H1 (cell line): Measurements from ENCODE around the gene PPP2R2B. TPM values are rescaled to one million over a fixed set of nuclear protein-coding genes. Genes with fewer than 3 reads are reported as not detected.

ENCODE experiments used
- CBX8 ChIP-seq: fragments of 300-800, 300-1000 bp; sonication (generic); IDR thresholded peaks from 2 replicates; pipeline ENCODE4 v1.7.1; 2016; ENCODE audit warnings: low read depth, low read length, borderline replicate concordance
- CEBPB ChIP-seq: IDR thresholded peaks from 2 replicates; pipeline ENCODE4 v1.6.1; 2012; ENCODE audit warnings: low read depth, low read length
- EGR1 ChIP-seq: IDR thresholded peaks from 2 replicates; pipeline ENCODE4 v1.6.1; 2011; ENCODE audit warnings: low read depth, low read length, borderline replicate concordance
- EZH2 ChIP-seq: fragments of 200-600 bp; sonication (generic); IDR thresholded peaks from 2 replicates; pipeline ENCODE4 v1.7.1; 2012; ENCODE audit warnings: low read depth, mild to moderate bottlenecking, moderate library complexity, low read length, inconsistent platforms; ENCODE audit not compliant: severe bottlenecking
- KDM1A ChIP-seq: fragments of 200-600, 300-600 bp; sonication (generic); IDR thresholded peaks from 2 replicates; pipeline ENCODE4 v1.7.1; 2016; ENCODE audit warnings: mild to moderate bottlenecking, low read length, borderline replicate concordance
- NANOG ChIP-seq: IDR thresholded peaks from 2 replicates; pipeline ENCODE4 v1.6.1; 2011; ENCODE audit warnings: low read length, low read depth, mild to moderate bottlenecking, inconsistent platforms; ENCODE audit not compliant: insufficient read depth, poor library complexity, severe bottlenecking
- TEAD4 ChIP-seq: IDR thresholded peaks from 2 replicates; pipeline ENCODE4 v1.6.1; 2012; ENCODE audit warnings: low read depth, low read length, inconsistent platforms, mixed read lengths
- polyA plus RNA-seq, 7 experiments: library from polyadenylated mRNA; depleted of rRNA in 3 of 7; stranded (reverse) in 5 of 7; unstranded in 2 of 7; fragments of >200 nt in 5 of 7; fragments of 200-250 nt in 2 of 7; gene quantifications; 1 replicate in 5 of 7; 2 replicates in 1 of 7; 4 replicates in 1 of 7; pipeline versions ENCODE4 v1.2.1 to v1.2.3, GENCODE V29; 2011 to 2013; ENCODE audit warnings: missing spikeins in 2 of 7, mixed read lengths in 2 of 7
- total RNA-seq: library from RNA; stranded (reverse); fragmentation: NEBNext Ultra II Directional; extraction: Animal tissue kit (Norgen Biotek cat#: 25700); gene quantifications from 2 replicates; pipeline ENCODE4 v1.2.1, GENCODE V29; 2021
- TF ChIP-seq, protein P1 (sequence below): IDR thresholded peaks from 2 replicates; pipeline ENCODE4 v1.6.1; 2011; ENCODE audit warnings: low read depth, mild to moderate bottlenecking, low read length; ENCODE audit not compliant: insufficient read depth

PPP2R2B gene
- total and polyA plus RNA-seq, 2 of the 8 experiments (the other 6 are each of a cell fraction or from before 2014, with no cell fraction given) = 21.1 to 37.1 TPM

DNA sequence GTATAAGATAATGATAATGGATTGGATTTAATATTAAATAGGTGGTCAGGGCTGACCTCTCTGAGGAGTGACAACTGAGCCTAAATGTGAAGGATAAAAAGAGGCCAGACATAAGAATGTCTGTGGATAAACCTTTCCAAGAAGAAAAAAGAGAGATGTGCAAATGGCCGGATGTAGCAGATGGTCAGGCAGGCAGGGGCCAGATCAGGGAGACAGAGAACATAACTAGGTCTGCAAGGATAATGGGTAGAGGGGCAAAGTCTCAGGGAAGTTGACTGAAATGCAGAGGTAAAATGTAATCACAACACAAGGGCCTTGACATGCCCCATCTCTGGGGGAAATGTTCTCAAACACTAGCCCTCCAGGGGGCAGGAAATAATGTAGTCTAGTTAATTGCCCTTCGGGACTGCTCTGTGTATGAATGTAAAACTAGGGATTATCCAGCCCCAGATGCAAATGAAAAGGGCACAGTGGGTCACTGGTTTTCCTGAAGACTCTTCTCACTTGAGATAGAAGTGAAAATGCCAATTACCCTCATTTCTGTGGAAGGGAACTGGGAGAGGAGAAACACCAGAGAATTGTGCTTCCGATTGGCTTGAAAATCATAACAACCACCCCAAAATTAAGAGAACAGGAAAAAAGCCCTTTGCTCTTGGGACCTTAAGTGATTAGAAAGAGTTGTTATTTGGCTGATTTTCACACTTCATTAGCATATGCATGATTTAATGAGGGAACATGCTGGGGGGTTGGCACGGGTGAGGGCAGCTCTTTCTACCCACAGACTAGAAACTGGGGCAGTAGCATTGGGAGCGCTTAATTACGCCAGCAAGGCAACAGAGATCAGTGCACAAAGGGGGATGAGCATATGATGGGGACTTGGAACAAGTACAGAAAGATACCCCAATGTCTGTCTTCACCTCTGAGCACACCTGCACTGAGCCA is 88.6 kb downstream of the PPP2R2B start (continued):
- 0 out of 2 replicates have a peak, but pooled peaks have one; percentile 9 for TF ChIP-seq TEAD4
- TF ChIP-seq EZH2 = no peak
- no peak for TF ChIP-seq CBX8
- no peak for TF ChIP-seq EGR1
- TF ChIP-seq NANOG = peak; percentile 70
- TF ChIP-seq, protein P1, sequence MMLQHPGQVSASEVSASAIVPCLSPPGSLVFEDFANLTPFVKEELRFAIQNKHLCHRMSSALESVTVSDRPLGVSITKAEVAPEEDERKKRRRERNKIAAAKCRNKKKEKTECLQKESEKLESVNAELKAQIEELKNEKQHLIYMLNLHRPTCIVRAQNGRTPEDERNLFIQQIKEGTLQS = no peak
- TF ChIP-seq CEBPB = no peak
- 0 out of 2 replicates have a peak, but pooled peaks have one; percentile 18 for TF ChIP-seq KDM1A
